GM21515 (cell line): ENCODE measurements around the gene ZSWIM8.
"Not testable (repeated sequence)": the region's sequence is repeated elsewhere in the genome, so short reads cannot be mapped to it uniquely, and the experiment has no call there.

Source experiments
- ATAC-seq: cut with Tn5 transposase; IDR thresholded peaks from one replicate; pipeline ENCODE4 v1.9.1; 2021; ENCODE audit not compliant: unreplicated experiment

ZSWIM8 gene

GRCh38 chr10:73814276-73814895 lies 29.0 kb downstream of the ZSWIM8 start:
- ATAC-seq, result no peak

GRCh38 chr10:73814896-73815718 lies 29.7 kb downstream of the ZSWIM8 start:
- ATAC-seq, result no peak

GRCh38 chr10:73815719-73816030 lies 30.3 kb downstream of the ZSWIM8 start:
- no peak for ATAC-seq

- no peak for ATAC-seq
Measured at GRCh38 chr10:73816917-73817729, 31.7 kb downstream of the ZSWIM8 start.

- no peak for ATAC-seq
Measured at GRCh38 chr10:73817826-73818225, 32.4 kb downstream of the ZSWIM8 start.

GRCh38 chr10:73818402-73818801 lies 33.0 kb downstream of the ZSWIM8 start:
- ATAC-seq, result no peak

- ATAC-seq, result no peak
Measured at GRCh38 chr10:73819081-73819480, 33.7 kb downstream of the ZSWIM8 start.

GRCh38 chr10:73819513-73820093 lies 34.2 kb downstream of the ZSWIM8 start:
- no peak for ATAC-seq

GRCh38 chr10:73823391-73823790 lies 38.0 kb downstream of the ZSWIM8 start:
- ATAC-seq, result no peak

- no peak for ATAC-seq
Measured at GRCh38 chr10:73824146-73824725, 38.8 kb downstream of the ZSWIM8 start.

GRCh38 chr10:73827346-73828089 lies 42.1 kb downstream of the ZSWIM8 start:
- no peak for ATAC-seq

GRCh38 chr10:73828161-73828560 lies 42.8 kb downstream of the ZSWIM8 start:
- no peak for ATAC-seq

GRCh38 chr10:73829090-73829489 lies 43.7 kb downstream of the ZSWIM8 start:
- ATAC-seq, result not testable (repeated sequence)

GRCh38 chr10:73836427-73836980 lies 51.1 kb downstream of the ZSWIM8 start:
- ATAC-seq, result no peak

GRCh38 chr10:73837072-73837471 lies 51.7 kb downstream of the ZSWIM8 start:
- ATAC-seq, result no peak

- ATAC-seq, result no peak
Measured at GRCh38 chr10:73838008-73838567, 52.7 kb downstream of the ZSWIM8 start.

- no peak for ATAC-seq
Measured at GRCh38 chr10:73838827-73839226, 53.4 kb downstream of the ZSWIM8 start.

- ATAC-seq, result no peak
Measured at GRCh38 chr10:73839276-73839966, 54.0 kb downstream of the ZSWIM8 start.

GRCh38 chr10:73840056-73840402 lies 54.6 kb downstream of the ZSWIM8 start:
- ATAC-seq, result no peak
